HCEC 1CT (cell line): Measurements from ENCODE around the gene AIP.

Experiments
- DNase-seq: peaks from one replicate; pipeline ENCODE4 v3.0.0-alpha.2; 2017

Gene AIP

GRCh38 chr11:67482827-67483798, at the start of gene AIP:
Gene AIP, plus strand, starts transcription at chr11:67483026. Its CDS starts 133 bp downstream, at chr11:67483159.
- DNase-seq: peak; percentile 97

- no peak for DNase-seq
These were observed 49.1 kb upstream of the AIP start for GRCh38 chr11:67433536-67434394.

GRCh38 chr11:67434395-67434881, 48.4 kb upstream of the AIP start:
- DNase-seq: no peak

- DNase-seq: no peak
These were observed 47.6 kb upstream of the AIP start for GRCh38 chr11:67435031-67435726.

GRCh38 chr11:67435727-67436458, 46.9 kb upstream of the AIP start:
- DNase-seq: no peak

GRCh38 chr11:67436459-67437081, 46.3 kb upstream of the AIP start:
- DNase-seq: no peak

- no peak for DNase-seq
These were observed 45.6 kb upstream of the AIP start, which contains the start of gene PTPRCAP for GRCh38 chr11:67437082-67437808. Gene PTPRCAP, minus strand, starts transcription at chr11:67437682. Its CDS starts 63 bp downstream, at chr11:67437619.

GRCh38 chr11:67437809-67438157, 45.0 kb upstream of the AIP start:
- DNase-seq: no peak

- no peak for DNase-seq
These were observed 44.5 kb upstream of the AIP start for GRCh38 chr11:67438158-67438902.

GRCh38 chr11:67439321-67440228, 43.3 kb upstream of the AIP start:
- DNase-seq: peak; percentile 25

- DNase-seq: no peak
These were observed 42.4 kb upstream of the AIP start for GRCh38 chr11:67440229-67441097.

- no peak for DNase-seq
These were observed 41.7 kb upstream of the AIP start for GRCh38 chr11:67441098-67441563.

GRCh38 chr11:67441731-67442351, 41.0 kb upstream of the AIP start:
- no peak for DNase-seq

- no peak for DNase-seq
These were observed 40.1 kb upstream of the AIP start for GRCh38 chr11:67442504-67443404.

- DNase-seq: no peak
These were observed 37.3 kb upstream of the AIP start for GRCh38 chr11:67445515-67445914.

GRCh38 chr11:67448220-67448609, 34.6 kb upstream of the AIP start:
- no peak for DNase-seq
